HFF-Myc (cell line): ENCODE data around the gene MICAL2.

Experiments used
- DNase-seq: peaks from one replicate; pipeline ENCODE4 v3.0.0-alpha.2; 2011; ENCODE audit warnings: low read depth; ENCODE audit errors: extremely low read depth
- H3K4me3 ChIP-seq: replicated peaks from 2 replicates; pipeline ENCODE4 v1.5.1; 2011; ENCODE audit warnings: low read depth, mild to moderate bottlenecking, control low read depth, low read length
- CTCF ChIP-seq: IDR thresholded peaks from 2 replicates; pipeline ENCODE4 v1.5.1; 2012; ENCODE audit warnings: mild to moderate bottlenecking, low read depth, low read length, control low read depth; ENCODE audit errors: missing control alignments

Gene MICAL2

GRCh38 chr11:12198251-12199222, 88.1 kb downstream of the MICAL2 start:
- TF ChIP-seq CTCF: no peak
- no peak overlapping the region for H3K4me3 ChIP-seq
- no peak for DNase-seq

GRCh38 chr11:12199231-12199948, 89.0 kb downstream of the MICAL2 start:
- H3K4me3 ChIP-seq: no peak overlapping the region

GRCh38 chr11:12200279-12200990, 90.0 kb downstream of the MICAL2 start:
- TF ChIP-seq CTCF: no peak
- no peak overlapping the region for H3K4me3 ChIP-seq
- peak; percentile 44 for DNase-seq

More at GRCh38 chr11:12199231-12199948, 89.0 kb downstream of the MICAL2 start:
- no peak for TF ChIP-seq CTCF
- DNase-seq: no peak

GRCh38 chr11:12200991-12201985, 90.9 kb downstream of the MICAL2 start:
- TF ChIP-seq CTCF: no peak
- H3K4me3 ChIP-seq: no peak overlapping the region
- DNase-seq: peak; percentile 40

GRCh38 chr11:12202661-12203310, 92.4 kb downstream of the MICAL2 start:
- H3K4me3 ChIP-seq: no peak overlapping the region
- TF ChIP-seq CTCF: no peak
- DNase-seq: no peak
